NCI-H82 treated with DMSO at 0.1 percent for 48 hours (cell line): ENCODE data around the gene ADGRE2.

ENCODE experiments used
- DNase-seq: peaks from one replicate; lab custom pipeline; 2025; ENCODE audit not compliant: unreplicated experiment; lab: John Stamatoyannopoulos, UW

ADGRE2 gene

DNA sequence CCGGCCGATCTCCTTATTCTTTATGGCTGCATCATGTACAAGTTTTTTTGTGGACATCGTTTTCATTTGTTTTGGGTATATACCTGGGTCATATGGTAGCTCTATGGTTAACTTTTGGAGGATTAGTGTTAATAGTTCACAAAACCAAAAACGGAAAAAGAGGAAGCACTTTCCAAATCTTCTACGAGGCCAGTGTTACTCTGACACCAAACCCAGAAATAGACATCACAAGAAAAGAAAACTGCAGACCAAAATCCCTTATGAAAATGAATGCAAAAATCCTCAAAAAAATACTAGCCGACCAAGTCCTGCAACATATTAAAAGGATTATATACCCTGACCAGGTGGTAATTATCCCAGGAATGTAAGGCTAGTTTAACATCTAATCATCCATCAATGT is 29.8 kb downstream of the ADGRE2 start:
- no peak for DNase-seq

DNA sequence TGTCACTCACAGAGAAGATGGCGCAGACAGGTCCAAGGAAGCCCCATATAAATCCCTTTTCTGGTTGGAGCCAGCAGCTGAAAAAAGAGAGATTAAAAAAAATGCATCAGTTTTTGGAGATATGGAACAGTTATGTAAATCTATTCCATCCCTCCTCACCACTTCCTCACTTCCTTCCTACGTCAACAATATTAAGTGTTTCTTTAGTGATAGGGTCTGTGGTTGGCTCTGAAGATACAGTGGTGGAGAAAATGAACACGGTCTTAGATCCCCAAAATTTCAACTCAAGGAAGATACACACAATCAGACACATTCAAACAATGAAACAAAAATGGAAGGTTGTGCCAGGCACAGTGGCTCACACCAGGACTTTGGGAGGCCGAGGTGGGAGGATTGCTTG is 31.5 kb downstream of the ADGRE2 start:
- DNase-seq: no peak

DNA sequence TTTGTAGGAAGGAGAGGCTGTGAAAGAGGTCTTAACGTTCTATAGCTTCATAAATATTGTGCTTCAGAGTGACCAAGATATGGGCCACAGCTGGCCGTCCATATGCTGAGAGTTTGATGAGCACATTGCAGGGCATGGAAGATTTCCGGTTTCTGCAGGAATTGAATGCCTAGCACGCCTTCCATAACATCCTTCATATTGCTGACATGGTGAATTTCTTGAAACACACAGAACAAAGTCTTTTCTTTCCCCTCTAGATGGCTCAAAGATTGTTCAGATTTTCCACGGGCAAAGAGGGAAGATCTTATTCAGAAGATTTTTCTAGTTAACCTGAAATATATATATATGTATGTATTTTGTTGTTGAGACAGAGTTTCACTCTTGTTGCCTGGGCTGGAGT is 42.4 kb downstream of the ADGRE2 start:
- no peak for DNase-seq

DNA sequence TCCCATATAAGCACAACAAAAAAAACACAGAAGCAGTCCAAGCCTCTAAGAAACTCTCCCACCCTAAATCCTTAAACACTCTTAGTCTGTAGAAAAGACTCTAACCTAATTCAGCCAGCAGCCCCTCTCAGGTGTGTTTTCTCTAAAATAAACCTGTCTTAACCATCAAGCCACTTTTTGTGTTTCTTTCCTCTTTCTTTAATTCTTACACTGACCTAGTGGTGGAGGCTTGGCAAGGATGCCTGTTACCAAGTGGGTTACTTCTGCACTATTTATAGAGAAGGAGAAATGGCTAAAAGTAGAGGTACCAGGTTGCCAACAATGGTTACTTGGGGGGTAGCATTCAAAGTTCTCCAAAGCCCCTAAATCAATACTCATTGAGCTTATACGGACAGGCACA is 44.8 kb downstream of the ADGRE2 start:
- no peak for DNase-seq

DNA sequence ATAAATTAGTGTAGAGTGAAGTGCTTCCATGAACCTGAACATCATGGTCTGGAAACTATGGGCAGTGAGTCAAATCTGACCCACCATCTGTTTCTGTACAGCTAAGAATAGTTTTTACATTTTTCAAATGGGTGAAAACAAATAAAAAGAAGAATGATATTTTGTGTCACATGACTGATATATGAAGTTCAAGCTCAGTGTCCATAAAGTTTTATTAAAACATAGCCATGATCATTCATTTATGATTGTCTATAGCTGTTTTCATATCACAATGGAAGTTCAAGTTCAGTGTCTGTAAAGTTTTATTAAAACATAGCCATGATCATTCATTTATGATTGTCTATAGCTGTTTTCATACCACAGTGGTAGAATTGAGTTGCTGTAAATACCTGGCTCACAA is 45.9 kb downstream of the ADGRE2 start:
- no peak for DNase-seq

DNA sequence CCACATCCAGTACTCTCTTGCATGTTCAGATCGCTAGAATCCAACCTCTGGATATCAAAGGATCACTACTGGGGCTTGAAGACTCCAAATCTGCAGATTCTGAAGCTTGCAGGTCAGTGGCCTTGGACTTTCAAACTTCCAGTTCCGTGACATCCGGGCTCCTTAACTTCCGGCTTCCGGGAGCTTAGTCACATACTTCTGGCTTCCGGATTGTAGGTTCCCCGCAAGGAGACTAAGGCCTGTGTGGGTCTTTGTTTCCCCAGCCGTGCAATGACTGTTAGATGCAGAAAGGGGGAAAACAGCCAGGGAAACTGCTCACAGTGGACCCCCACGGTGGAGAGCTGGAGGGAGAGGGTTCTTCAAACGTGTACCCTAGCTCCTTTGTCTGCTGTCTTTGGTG is 47.2 kb downstream of the ADGRE2 start:
- no peak for DNase-seq

DNA sequence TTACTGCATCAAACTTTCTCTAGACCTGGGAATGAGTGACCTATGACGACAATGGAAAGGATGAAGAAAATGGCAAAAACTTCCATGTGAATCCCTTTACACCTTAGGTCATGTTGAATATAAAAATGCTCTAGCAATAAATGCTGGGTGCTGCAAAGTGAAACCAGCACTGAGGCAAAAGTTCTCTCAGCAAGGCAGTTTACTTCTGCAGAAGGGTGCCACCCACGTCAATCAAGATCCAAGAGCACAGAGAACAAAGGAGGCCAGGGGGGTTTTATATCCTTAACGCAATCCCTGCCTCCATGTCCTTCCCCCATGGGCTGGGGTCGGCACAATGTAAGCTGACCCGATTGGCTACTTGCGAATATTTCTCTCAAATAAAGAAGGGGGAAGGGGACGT is 49.8 kb downstream of the ADGRE2 start:
- DNase-seq: no peak

DNA sequence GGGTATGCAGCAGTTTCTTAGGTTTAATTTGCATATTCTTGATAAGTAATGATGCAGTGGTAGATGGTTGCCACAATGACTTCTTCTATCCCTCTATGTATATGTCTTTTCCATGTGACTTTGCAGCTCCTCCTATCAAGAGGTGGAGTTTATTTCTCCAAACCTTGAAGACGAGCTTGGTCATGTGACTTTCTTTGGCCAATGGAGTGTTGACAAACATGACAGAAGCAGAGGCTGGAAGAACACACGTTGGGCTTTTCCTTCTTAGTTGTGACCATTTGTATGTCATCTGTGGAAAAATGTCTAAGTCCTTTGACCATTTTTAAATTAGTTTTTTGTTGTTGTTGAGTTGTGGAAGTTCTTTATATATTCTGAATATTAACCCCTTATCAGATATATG is 56.2 kb downstream of the ADGRE2 start:
- no peak for DNase-seq

DNA sequence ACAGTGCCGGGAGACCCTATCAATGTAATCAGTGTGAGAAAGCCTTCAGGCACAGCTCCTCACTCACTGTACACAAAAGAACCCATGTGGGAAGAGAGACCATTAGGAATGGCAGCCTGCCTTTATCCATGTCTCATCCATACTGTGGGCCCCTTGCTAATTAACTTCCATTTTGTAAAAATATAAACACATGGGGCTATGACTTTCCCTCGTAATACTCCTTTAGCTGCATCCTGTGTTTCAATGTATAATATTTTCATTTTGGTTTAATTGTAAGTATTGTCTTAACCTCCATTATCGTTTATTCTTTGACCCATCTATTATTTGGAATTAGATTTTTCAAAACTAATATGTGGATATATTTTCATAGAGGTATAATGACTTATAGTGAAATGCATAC is 59.2 kb downstream of the ADGRE2 start:
- no peak for DNase-seq

DNA sequence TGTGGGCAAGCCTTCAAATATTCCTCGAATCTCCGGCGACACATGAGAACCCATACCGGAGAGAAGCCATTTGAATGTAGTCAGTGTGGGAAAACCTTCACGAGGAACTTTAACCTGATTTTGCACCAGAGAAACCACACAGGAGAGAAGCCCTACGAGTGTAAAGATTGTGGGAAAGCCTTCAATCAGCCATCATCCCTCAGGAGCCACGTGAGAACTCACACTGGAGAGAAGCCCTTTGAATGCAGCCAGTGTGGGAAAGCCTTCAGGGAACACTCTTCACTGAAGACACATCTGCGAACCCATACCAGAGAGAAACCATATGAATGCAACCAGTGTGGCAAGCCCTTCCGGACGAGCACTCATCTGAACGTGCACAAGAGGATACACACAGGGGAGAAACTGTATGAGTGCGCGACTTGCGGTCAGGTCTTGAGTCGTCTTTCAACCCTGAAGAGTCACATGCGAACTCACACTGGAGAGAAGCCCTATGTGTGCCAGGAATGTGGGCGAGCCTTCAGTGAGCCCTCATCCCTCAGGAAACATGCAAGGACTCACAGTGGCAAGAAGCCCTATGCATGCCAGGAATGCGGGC is 59.7 kb downstream of the ADGRE2 start:
- DNase-seq: no peak

DNA sequence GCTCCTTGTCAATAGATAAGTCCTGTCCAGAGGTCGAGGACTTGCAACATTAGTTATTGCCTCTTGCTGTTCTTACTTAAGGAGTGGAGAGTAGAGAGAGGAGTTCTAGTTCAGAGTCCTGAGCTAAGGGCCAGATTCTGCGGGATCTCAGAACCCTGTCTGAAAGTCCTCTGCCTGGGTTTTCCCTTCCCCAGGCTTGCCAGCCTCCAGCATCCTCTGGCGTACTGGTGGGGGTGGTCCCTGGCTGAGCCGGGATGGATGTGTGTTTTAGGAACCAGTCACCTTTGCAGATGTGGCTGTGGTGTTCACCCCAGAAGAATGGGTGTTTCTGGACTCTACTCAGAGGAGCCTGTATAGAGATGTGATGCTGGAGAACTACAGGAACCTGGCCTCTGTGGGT is 62.5 kb downstream of the ADGRE2 start:
- DNase-seq: no peak

DNA sequence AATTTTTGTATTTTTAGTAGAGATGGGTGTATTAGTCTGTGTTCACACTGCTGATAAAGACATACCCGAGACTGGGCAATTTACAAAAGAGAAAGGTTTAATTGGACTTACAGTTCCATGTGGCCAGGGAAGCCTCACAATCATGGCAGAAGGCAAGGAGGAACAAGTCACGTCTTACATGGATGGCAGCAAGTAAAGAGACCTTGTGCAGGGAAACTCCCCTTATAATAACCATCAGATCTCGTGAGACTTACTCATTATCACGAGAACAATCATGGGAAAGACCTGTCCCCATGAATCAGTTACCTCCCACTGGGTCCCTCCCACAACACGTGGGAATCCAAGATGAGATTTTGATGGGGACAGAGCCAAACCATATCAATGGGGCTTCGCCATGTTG is 73.9 kb downstream of the ADGRE2 start:
- no peak for DNase-seq

DNA sequence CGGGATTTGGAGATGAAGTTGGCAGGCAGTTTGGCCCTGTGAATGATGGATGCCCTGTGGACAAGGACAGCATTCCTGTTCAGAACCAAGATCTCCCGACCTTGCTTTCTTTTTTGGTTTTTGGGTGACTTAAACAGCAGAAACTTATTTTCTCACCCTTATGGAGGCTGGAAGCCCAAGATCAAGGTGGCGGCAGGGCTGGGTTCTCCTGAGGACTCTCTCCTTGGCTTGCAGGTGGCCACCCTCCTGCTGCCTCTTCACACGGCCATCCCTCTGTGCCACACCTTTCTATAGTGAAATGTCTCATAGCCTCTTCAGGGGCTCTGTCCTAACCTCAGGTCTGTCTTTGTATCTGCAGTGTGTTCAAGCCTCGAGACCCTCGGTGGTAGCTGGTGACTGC is 74.5 kb downstream of the ADGRE2 start:
- DNase-seq: no peak

DNA sequence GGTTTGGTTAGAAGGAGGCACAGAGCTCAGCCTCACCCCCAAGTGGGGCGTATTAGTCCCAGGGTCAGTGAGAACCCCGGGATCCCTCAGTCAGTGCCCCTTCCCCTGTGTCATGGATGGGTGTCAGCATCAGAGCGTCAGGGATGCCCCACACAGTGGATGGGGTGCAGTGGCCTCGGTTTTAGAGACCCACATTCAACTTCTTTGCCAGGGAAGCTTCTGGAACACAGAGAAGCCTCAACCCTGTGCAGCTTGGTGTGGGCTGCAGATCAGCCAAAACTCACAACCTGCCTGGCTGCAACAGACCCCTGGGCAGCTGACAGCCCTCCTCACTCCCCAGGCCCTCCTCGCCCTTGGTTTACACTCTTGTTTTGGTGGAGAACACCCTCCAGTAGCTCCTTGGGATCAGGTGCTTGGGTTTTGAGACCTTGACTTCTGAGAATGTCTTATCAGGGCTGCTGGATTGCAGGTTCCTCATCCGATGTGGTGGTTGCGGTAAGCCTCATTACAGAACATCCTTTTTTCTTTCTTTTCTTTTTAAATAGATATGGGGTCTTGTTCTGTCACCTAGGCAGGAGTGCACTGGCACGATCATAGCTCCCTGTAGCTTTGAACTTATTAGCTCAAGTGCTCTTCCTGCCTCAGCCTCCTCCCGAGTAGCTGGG is 77.5 kb downstream of the ADGRE2 start:
- no peak for DNase-seq

DNA sequence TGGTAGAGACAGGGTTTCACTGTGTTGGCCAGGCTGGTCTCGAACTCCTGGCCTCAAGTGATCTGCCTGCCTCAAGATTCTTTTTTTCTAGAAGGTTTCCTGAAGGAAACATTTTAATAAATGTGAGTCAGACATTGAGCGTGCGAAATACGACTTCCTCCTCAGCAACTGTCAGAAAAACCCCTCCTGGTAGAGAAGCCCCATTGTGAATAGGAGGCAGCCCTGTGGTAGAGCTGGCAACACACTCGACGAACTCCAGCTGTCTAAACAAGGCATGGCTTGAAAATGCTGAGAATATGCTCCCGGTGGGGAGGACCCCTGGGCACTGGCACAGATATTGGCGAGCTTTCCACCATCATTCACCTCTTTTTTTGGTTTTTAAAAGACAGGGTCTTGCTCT is 78.7 kb downstream of the ADGRE2 start:
- no peak for DNase-seq

DNA sequence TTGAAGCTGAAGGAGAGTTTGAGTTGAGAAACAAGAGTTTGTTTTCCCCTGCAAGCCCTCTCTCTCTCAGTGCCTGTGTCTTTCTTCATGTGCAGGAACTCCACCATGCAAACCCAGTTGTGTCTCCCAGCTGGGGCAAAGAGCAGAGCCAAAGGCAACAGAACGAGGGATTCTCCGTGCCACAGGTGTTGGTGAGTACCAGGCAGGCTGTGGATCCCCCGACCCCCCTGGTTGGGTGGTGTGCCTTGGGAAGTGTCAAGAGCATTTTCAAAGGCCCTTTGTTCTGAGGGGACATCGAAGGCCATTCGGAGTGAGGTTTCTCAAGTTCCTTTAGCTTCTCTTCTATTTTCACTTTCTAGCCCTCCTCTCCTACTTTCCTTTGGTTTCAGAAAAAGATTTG is 82.9 kb downstream of the ADGRE2 start:
- DNase-seq: no peak

DNA sequence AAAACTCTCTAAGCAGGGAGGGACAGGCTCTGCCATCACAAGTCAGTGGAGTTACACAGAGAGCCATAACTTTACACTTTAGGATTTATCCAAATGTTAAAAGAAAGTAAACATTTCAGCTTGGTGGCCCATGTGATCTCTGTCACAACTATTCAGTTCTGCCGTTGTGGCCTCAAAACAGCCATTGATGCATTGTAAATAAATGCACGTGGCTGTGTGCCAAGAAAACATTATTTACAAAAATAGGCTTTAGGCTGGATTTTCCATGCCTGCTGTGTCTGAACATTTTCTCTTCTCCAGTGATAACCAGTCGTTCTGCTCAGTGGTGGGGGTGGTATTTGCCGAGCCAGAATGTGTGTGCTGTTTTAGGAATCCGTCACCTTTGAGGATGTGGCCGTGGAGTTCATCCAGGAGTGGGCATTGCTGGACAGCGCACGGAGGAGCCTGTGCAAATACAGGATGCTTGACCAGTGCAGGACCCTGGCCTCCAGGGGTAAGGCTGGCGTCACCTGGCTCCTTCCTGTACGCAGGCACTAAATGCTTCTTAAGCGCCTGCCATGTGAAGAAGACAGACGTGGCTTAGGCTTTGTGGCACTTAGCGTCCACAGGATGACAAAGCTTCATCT is 83.6 kb downstream of the ADGRE2 start:
- no peak for DNase-seq

DNA sequence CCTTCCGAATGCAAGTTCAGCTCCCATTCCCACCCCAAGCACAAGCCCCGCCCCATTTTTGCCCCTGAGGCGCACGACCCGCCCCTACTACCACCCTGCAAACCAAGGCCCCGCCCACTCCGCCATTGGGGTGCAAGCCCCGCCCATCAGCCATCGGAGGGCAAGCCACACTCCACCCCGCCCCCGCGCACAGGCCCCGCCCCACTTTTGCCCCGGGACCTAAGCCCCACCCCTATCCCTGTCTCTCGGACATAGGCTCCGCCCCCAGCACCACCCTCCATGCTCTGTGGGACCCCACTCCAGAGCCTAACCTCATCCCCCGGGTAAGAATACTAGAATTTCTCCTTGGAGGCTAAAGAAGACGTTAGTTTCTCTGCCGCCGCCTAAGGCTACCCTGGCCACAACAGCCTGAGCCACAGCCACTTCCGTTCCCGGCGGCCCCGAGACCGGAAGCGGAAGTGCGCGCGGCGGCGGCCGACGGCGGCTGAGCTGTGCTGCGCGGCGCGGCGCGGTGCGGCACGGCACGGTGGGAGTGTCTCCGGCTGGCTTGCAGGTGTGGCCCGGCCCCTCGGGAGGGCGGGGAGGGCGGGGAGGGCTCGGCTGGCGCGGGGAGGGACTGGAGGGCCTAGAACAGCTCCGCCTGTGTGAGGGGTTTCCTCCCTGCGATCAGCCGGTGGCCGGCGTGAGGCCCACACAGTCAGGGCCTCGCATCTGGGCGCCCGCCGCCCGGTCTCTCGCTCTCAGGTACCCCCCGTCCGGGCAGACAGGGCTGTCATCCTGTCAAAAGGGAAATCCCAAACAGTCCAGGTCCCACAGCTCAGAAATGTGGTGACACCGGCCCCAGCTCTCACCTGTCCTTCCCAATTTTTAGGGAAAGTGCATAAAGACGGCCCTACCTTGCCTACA is 88.5 kb downstream of the ADGRE2 start, which contains the start of gene ZNF333:
ZNF333 (plus strand) TSS at position 451 of the 906 bp plus-strand sequence. CDS start 3,444 bp downstream, outside the sequence.
- peak; percentile 95 for DNase-seq

DNA sequence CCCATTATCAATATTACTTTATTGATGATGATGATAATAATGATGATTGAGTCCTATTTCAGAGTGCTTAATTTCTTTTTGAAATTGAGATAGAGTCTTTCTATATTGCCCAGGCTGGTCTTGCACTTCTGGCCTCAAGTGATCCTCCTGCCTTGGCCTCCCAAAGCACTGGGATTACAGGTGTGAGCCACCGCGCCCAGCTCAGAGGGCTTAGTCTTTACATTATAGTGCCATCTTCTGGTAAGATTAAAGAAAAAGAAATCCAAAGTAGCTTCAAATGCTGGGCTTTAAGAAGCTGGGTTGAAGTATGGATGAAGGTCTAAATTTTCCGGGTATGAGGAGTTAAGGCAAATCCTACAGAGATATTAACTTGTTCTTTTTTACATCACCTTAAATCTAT is 91.9 kb downstream of the ADGRE2 start:
- DNase-seq: peak; percentile 12

DNA sequence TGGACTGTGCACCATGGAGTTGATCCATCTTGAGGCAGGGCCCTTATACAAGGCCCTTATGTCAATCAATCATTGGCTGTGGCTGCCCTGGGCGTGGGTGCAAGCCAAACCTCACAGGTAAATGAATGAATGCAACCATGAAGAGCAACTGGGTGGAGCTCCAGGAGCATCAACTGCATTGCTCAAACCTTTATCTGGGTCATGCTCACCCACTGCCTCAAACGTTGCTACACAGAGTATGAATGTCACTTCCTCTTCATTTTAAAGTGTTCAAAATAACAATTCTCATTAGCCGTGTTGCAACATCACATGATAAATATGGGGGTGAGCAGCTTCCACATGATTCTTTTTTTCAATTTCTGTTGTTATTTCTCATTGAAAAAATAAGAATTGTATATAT is 94.9 kb downstream of the ADGRE2 start:
- DNase-seq: no peak
